Activated T-helper 2 cell treated with anti-CD3 and anti-CD28 coated beads, Interferon-gamma antibody, Interleukin-2, Interleukin-4, amounts not matched to agents 10 μg/mL and 5 μg/mL and 100 μg/mL, durations not matched to agents 14 hours and 24 hours and 36 hours (primary cell): ENCODE data around the gene DBH. TPM values are rescaled to one million over a fixed set of nuclear protein-coding genes. Genes with fewer than 3 reads are reported as not detected.

Experiments
- DNase-seq: peaks from one replicate; pipeline ENCODE4 v3.0.0; 2021; ENCODE audit warnings: low spot score
- H3K27ac Mint-ChIP-seq: one replicate; pipeline ENCODE4 v1.8.0; 2021; ENCODE audit warnings: mixed read lengths
- H3K27me3 Mint-ChIP-seq: one replicate; pipeline ENCODE4 v1.8.0; 2021; ENCODE audit warnings: low read depth, mixed read lengths
- H3K36me3 Mint-ChIP-seq: one replicate; pipeline ENCODE4 v1.8.0; 2021; ENCODE audit warnings: low read depth, mixed read lengths
- H3K4me1 Mint-ChIP-seq: one replicate; pipeline ENCODE4 v1.8.0; 2021; ENCODE audit warnings: low read depth, mixed read lengths
- H3K4me3 Mint-ChIP-seq: one replicate; pipeline ENCODE4 v1.8.0; 2021; ENCODE audit warnings: low read depth, mild to moderate bottlenecking, moderate library complexity, mixed read lengths
- H3K9me3 Mint-ChIP-seq: one replicate; pipeline ENCODE4 v1.8.0; 2021; ENCODE audit warnings: mixed read lengths
- intact Hi-C: fragments of 100-400 bp; cut with micrococcal nuclease; formaldehyde crosslinking; loops from one replicate; pipeline ENCODE4 v1.15.1; 2023
- total RNA-seq: library from RNA; stranded (reverse); gene quantifications from 2 replicates; pipeline ENCODE4 v1.2.3, GENCODE V29; 2022

DBH gene
- total RNA-seq, 1 donor from 2014 or later = not detected

GRCh38 chr9:133643978-133644760, 8.0 kb downstream of the DBH start:
- no peaks in the 10 kb centered on the region for H3K36me3 Mint-ChIP-seq
- no peak for DNase-seq
- intact Hi-C loops = no loop called here
- no peaks in the 10 kb centered on the region for H3K4me1 Mint-ChIP-seq
- H3K4me3 Mint-ChIP-seq = no peak overlapping the region
- no peak overlapping the region for H3K27ac Mint-ChIP-seq
- H3K9me3 Mint-ChIP-seq = no peaks in the 10 kb centered on the region
- no peaks in the 10 kb centered on the region for H3K27me3 Mint-ChIP-seq

GRCh38 chr9:133645021-133645765, 9.0 kb downstream of the DBH start:
- H3K36me3 Mint-ChIP-seq = no peaks in the 10 kb centered on the region
- no peaks in the 10 kb centered on the region for H3K9me3 Mint-ChIP-seq
- no peak overlapping the region for H3K4me3 Mint-ChIP-seq
- no peaks in the 10 kb centered on the region for H3K27me3 Mint-ChIP-seq
- H3K4me1 Mint-ChIP-seq = no peaks in the 10 kb centered on the region
- H3K27ac Mint-ChIP-seq = no peak overlapping the region
- no peak for DNase-seq
- intact Hi-C loops = no loop called here

GRCh38 chr9:133647148-133647547, 11.0 kb downstream of the DBH start:
- Mint-ChIP-seq H3K4me1 (no peaks in the 10 kb centered on the region), H3K27me3 (no peaks in the 10 kb centered on the region), H3K27ac (no peak overlapping the region), H3K9me3 (no peaks in the 10 kb centered on the region), H3K36me3 (no peaks in the 10 kb centered on the region), H3K4me3 (no peak overlapping the region)
- intact Hi-C loops = no loop called here
- DNase-seq = no peak

GRCh38 chr9:133647765-133648469, 11.8 kb downstream of the DBH start:
- no peaks in the 10 kb centered on the region for H3K36me3 Mint-ChIP-seq
- intact Hi-C loops = no loop called here
- H3K4me3 Mint-ChIP-seq = no peak overlapping the region
- no peak overlapping the region for H3K27ac Mint-ChIP-seq
- no peaks in the 10 kb centered on the region for H3K27me3 Mint-ChIP-seq
- no peak for DNase-seq
- H3K4me1 Mint-ChIP-seq = no peaks in the 10 kb centered on the region
- H3K9me3 Mint-ChIP-seq = no peaks in the 10 kb centered on the region

- H3K27ac Mint-ChIP-seq = no peak overlapping the region
- no peak for DNase-seq
- H3K9me3 Mint-ChIP-seq = no peaks in the 10 kb centered on the region
- H3K4me3 Mint-ChIP-seq = no peak overlapping the region
- no peaks in the 10 kb centered on the region for H3K4me1 Mint-ChIP-seq
- H3K27me3 Mint-ChIP-seq = no peaks in the 10 kb centered on the region
- intact Hi-C loops = no loop called here
- no peaks in the 10 kb centered on the region for H3K36me3 Mint-ChIP-seq
Observed at GRCh38 chr9:133649194-133649593, 13.0 kb downstream of the DBH start.

GRCh38 chr9:133650026-133650425, 13.9 kb downstream of the DBH start:
- H3K27ac Mint-ChIP-seq = no peak overlapping the region
- H3K36me3 Mint-ChIP-seq = no peaks in the 10 kb centered on the region
- no peaks in the 10 kb centered on the region for H3K9me3 Mint-ChIP-seq
- DNase-seq = no peak
- H3K27me3 Mint-ChIP-seq = peaks cover 4% of the 10 kb centered on the region
- no peaks in the 10 kb centered on the region for H3K4me1 Mint-ChIP-seq
- intact Hi-C loops = no loop called here
- no peak overlapping the region for H3K4me3 Mint-ChIP-seq

- no peak overlapping the region for H3K27ac Mint-ChIP-seq
- no peak for DNase-seq
- intact Hi-C loops = no loop called here
- H3K4me3 Mint-ChIP-seq = no peak overlapping the region
- H3K27me3 Mint-ChIP-seq = peaks cover 32% of the 10 kb centered on the region
- no peaks in the 10 kb centered on the region for H3K36me3 Mint-ChIP-seq
- no peaks in the 10 kb centered on the region for H3K4me1 Mint-ChIP-seq
- H3K9me3 Mint-ChIP-seq = no peaks in the 10 kb centered on the region
Observed at GRCh38 chr9:133653638-133654037, 17.5 kb downstream of the DBH start.

GRCh38 chr9:133654736-133655657, 18.8 kb downstream of the DBH start:
- Mint-ChIP-seq H3K27ac (no peak overlapping the region), H3K36me3 (no peaks in the 10 kb centered on the region), H3K9me3 (no peaks in the 10 kb centered on the region), H3K27me3 (peaks cover 44% of the 10 kb centered on the region), H3K4me1 (peaks cover 2% of the 10 kb centered on the region), H3K4me3 (no peak overlapping the region)
- intact Hi-C loops = no loop called here
- DNase-seq = no peak

GRCh38 chr9:133655701-133656100, 19.5 kb downstream of the DBH start:
- no peaks in the 10 kb centered on the region for H3K9me3 Mint-ChIP-seq
- intact Hi-C loops = no loop called here
- DNase-seq = no peak
- no peak overlapping the region for H3K4me3 Mint-ChIP-seq
- H3K36me3 Mint-ChIP-seq = no peaks in the 10 kb centered on the region
- no peak overlapping the region for H3K27ac Mint-ChIP-seq
- peaks cover 45% of the 10 kb centered on the region for H3K27me3 Mint-ChIP-seq
- H3K4me1 Mint-ChIP-seq = peaks cover 2% of the 10 kb centered on the region

GRCh38 chr9:133656211-133657119, 20.3 kb downstream of the DBH start:
- Mint-ChIP-seq H3K4me1 (peaks cover 2% of the 10 kb centered on the region), H3K9me3 (no peaks in the 10 kb centered on the region), H3K4me3 (no peak overlapping the region), H3K27me3 (peaks cover 45% of the 10 kb centered on the region), H3K36me3 (no peaks in the 10 kb centered on the region), H3K27ac (no peak overlapping the region)
- no peak for DNase-seq
- intact Hi-C loops = no loop called here

GRCh38 chr9:133657120-133657661, 21.0 kb downstream of the DBH start:
- peaks cover 2% of the 10 kb centered on the region for H3K4me1 Mint-ChIP-seq
- H3K27me3 Mint-ChIP-seq = peaks cover 45% of the 10 kb centered on the region
- H3K27ac Mint-ChIP-seq = no peak overlapping the region
- H3K36me3 Mint-ChIP-seq = no peaks in the 10 kb centered on the region
- intact Hi-C loops = no loop called here
- DNase-seq = no peak
- H3K9me3 Mint-ChIP-seq = no peaks in the 10 kb centered on the region
- no peak overlapping the region for H3K4me3 Mint-ChIP-seq
